KOPT-K1 (cell line): ENCODE measurements around the gene C2CD2L.

Experiments
- H3K27ac ChIP-seq: fragments of 200-600 bp; sonication (generic); 2 replicates; pipeline ENCODE4 v1.5.1; 2016; ENCODE audit warnings: antibody characterized with exemption, mild to moderate bottlenecking, low read depth, low read length; ENCODE audit not compliant: poor library complexity, severe bottlenecking
- H3K36me3 ChIP-seq: fragments of 200-600 bp; sonication (generic); 2 replicates; pipeline ENCODE4 v1.5.1; 2017; ENCODE audit warnings: antibody characterized with exemption, mild to moderate bottlenecking, low read length, moderate library complexity; ENCODE audit not compliant: insufficient read depth
- H3K9me3 ChIP-seq: fragments of 200-600 bp; sonication (generic); 2 replicates; pipeline ENCODE4 v1.5.1; 2017; ENCODE audit warnings: antibody characterized with exemption, low read length, mild to moderate bottlenecking; ENCODE audit not compliant: insufficient read depth, poor library complexity, severe bottlenecking

Gene C2CD2L

GRCh38 chr11:119088406-119088805 lies 18.7 kb upstream of the C2CD2L start:
- Histone ChIP-seq H3K9me3 (no peaks in the 10 kb centered on the region), H3K27ac (no peak overlapping the region), H3K36me3 (peaks cover 30% of the 10 kb centered on the region)

GRCh38 chr11:119089319-119089718 lies 17.8 kb upstream of the C2CD2L start:
- H3K36me3 ChIP-seq, result peaks cover 39% of the 10 kb centered on the region
- no peaks in the 10 kb centered on the region for H3K9me3 ChIP-seq
- no peak overlapping the region for H3K27ac ChIP-seq

- no peak overlapping the region for H3K27ac ChIP-seq
- peaks cover 41% of the 10 kb centered on the region for H3K36me3 ChIP-seq
- H3K9me3 ChIP-seq, result no peaks in the 10 kb centered on the region
These were observed 16.0 kb upstream of the C2CD2L start for GRCh38 chr11:119091178-119091577.

- H3K27ac ChIP-seq, result peak overlapping the region; percentile 96
- peaks cover 51% of the 10 kb centered on the region for H3K36me3 ChIP-seq
- H3K9me3 ChIP-seq, result no peaks in the 10 kb centered on the region
These were observed 14.9 kb upstream of the C2CD2L start for GRCh38 chr11:119091966-119092879.

- H3K27ac ChIP-seq, result peak overlapping the region; percentile 96
- H3K9me3 ChIP-seq, result no peaks in the 10 kb centered on the region
- H3K36me3 ChIP-seq, result peaks cover 60% of the 10 kb centered on the region
These were observed 14.0 kb upstream of the C2CD2L start for GRCh38 chr11:119092880-119093842.

- H3K27ac ChIP-seq, result peak overlapping the region; percentile 96
- peaks cover 69% of the 10 kb centered on the region for H3K36me3 ChIP-seq
- H3K9me3 ChIP-seq, result no peaks in the 10 kb centered on the region
These were observed 13.0 kb upstream of the C2CD2L start for GRCh38 chr11:119093942-119094815.

GRCh38 chr11:119094816-119095065 lies 12.4 kb upstream of the C2CD2L start:
- Histone ChIP-seq H3K36me3 (peaks cover 67% of the 10 kb centered on the region), H3K27ac (peak overlapping the region; percentile 96), H3K9me3 (no peaks in the 10 kb centered on the region)

- Histone ChIP-seq H3K36me3 (peaks cover 64% of the 10 kb centered on the region), H3K27ac (peak overlapping the region; percentile 96), H3K9me3 (no peaks in the 10 kb centered on the region)
These were observed 11.9 kb upstream of the C2CD2L start for GRCh38 chr11:119095066-119095880.

- no peak overlapping the region for H3K27ac ChIP-seq
- no peaks in the 10 kb centered on the region for H3K9me3 ChIP-seq
- H3K36me3 ChIP-seq, result peaks cover 28% of the 10 kb centered on the region
These were observed 7.4 kb upstream of the C2CD2L start for GRCh38 chr11:119099711-119100110.

GRCh38 chr11:119100246-119100970 lies 6.7 kb upstream of the C2CD2L start:
- Histone ChIP-seq H3K36me3 (peaks cover 28% of the 10 kb centered on the region), H3K27ac (peak overlapping the region; percentile 86), H3K9me3 (no peaks in the 10 kb centered on the region)

GRCh38 chr11:119100994-119101758 lies 6.0 kb upstream of the C2CD2L start:
- Histone ChIP-seq H3K9me3 (no peaks in the 10 kb centered on the region), H3K27ac (peak overlapping the region; percentile 86)

GRCh38 chr11:119101759-119102423 lies 5.3 kb upstream of the C2CD2L start, which contains the start of gene DPAGT1:
Gene DPAGT1, minus strand, starts transcription at chr11:119101853. Its CDS starts 198 bp downstream, at chr11:119101655.
- H3K27ac ChIP-seq, result peak within 1 kb of the TSS; percentile 86
- H3K36me3 ChIP-seq, result peaks cover 21% of the 10 kb centered on the region
- no peaks in the 10 kb centered on the region for H3K9me3 ChIP-seq

More at GRCh38 chr11:119100994-119101758, 6.0 kb upstream of the C2CD2L start:
- peaks cover 28% of the 10 kb centered on the region for H3K36me3 ChIP-seq
